ENCODE data around the gene GPHN. TPM values are rescaled to one million over a fixed set of nuclear protein-coding genes. Genes with fewer than 3 reads are reported as not detected.

GPHN gene
- total and polyA plus RNA-seq, 11 donors, result 15.2 to 37.1 (median 30.1) TPM

DNA sequence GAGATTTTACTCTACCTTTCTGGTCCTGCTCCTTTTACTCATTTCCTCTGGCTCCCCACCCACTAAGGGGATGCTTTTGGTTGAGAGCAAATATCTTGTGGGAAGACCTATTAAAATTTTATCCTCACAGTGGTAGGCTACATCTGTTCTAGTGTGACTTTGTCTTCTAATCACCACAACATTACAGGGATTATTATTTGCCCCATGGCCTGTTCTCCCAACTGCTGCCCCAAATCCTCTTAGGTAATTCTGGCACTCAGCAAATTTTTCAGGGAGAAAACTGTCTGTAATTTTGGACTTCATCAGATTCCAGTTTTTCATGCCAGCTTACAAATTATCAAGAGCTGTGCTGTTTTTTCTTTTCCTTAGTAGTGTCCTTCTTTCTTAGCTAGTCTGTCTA lies 172.3 kb downstream of the GPHN start:
- H3K9me3 ChIP-seq, result peaks cover 0 to 65% (median 29%) of the 10 kb centered on the region in 12 donors
- no peak overlapping the region for H3K4me3 ChIP-seq
- no peaks in the 10 kb centered on the region for H3K36me3 ChIP-seq
- no peak for TF ChIP-seq CTCF (IDR thresholded peaks at IDR 0.05)
- no peak for TF ChIP-seq POLR2A (IDR thresholded peaks at IDR 0.05)
- DNase-seq (no peak), ATAC-seq (no peak)
- H3K27me3 ChIP-seq, result no peaks in the 10 kb centered on the region
- no peak overlapping the region for H3K27ac ChIP-seq
- intact Hi-C loops (cut with DNase I), result no loop called here
- H3K4me1 ChIP-seq, result no peaks in the 10 kb centered on the region

GRCh38 chr14:66696326-66696725 lies 188.4 kb downstream of the GPHN start:
- Histone ChIP-seq H3K36me3 (no peaks in the 10 kb centered on the region), H3K4me3 (no peak overlapping the region), H3K4me1 (peaks cover 0 to 5% (median 0%) of the 10 kb centered on the region in 12 donors), H3K27me3 (no peaks in the 10 kb centered on the region), H3K27ac (no peak overlapping the region), H3K9me3 (no peaks in the 10 kb centered on the region)
- intact Hi-C loops (cut with DNase I), result no loop called here
- 88 to 100% (median 96%) methylated on average over 2 of the region's 2 CpGs for WGBS, 4 donors
- ATAC-seq (no peak), DNase-seq (no peak)
- TF ChIP-seq POLR2A (IDR thresholded peaks at IDR 0.05), result no peak
- TF ChIP-seq CTCF (IDR thresholded peaks at IDR 0.05), result no peak

DNA sequence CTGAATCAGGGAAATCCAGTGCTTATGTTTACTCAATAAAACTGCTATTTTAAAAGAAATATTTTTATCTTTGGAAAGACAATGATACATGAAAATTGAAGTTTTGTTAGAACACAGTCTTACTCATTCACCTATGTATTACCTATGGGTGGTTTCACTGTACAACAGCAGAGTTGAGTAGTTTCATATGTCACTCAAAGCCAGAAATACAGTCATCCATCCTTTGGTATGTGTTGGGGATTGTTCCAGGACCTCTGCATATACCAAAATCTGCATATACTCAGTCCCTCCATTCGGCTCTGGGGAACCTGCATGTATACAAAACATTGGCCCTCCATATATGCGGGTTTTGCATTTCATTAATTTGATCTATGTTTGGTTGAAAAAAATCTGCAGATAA lies 190.6 kb downstream of the GPHN start:
- ATAC-seq, result no peak
- WGBS, 4 donors, result 85 to 95% (median 92%) methylated on average over 2 of the region's 2 CpGs
- no peak for DNase-seq
- no peak overlapping the region for H3K4me3 ChIP-seq
- intact Hi-C loops (cut with DNase I), result no loop called here
- H3K4me1 ChIP-seq, result no peaks in the 10 kb centered on the region
- H3K9me3 ChIP-seq, result no peaks in the 10 kb centered on the region
- H3K27me3 ChIP-seq, result no peaks in the 10 kb centered on the region
- H3K27ac ChIP-seq, result no peak overlapping the region
- H3K36me3 ChIP-seq, result no peaks in the 10 kb centered on the region
- no peak for TF ChIP-seq CTCF (IDR thresholded peaks at IDR 0.05)
- TF ChIP-seq POLR2A (IDR thresholded peaks at IDR 0.05), result no peak

DNA sequence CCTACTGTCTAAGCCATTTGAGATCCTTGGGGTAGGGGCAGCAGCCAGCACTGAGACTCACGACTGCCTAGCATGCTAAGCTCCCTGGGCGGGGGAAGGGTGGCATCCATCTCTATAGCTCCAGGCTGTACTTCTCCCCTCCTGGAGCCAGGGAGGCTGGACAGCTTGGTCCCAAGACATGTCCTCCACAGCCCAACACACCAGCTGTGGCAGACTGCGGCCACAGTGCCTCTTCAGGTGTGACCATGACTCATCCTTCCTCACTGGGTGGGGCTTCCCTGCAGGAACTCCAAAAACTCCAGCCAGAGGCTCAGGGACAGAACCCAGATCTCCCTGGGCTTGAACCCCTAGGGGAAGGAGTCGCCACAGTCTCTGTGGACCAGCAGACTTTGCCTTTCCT lies 193.9 kb downstream of the GPHN start:
- no peaks in the 10 kb centered on the region for H3K4me1 ChIP-seq
- peaks cover 0 to 19% (median 7%) of the 10 kb centered on the region in 12 donors for H3K9me3 ChIP-seq
- no peak overlapping the region for H3K27ac ChIP-seq
- TF ChIP-seq POLR2A (IDR thresholded peaks at IDR 0.05) (no peak), CTCF (IDR thresholded peaks at IDR 0.05) (no peak)
- ATAC-seq (no peak), DNase-seq (no peak)
- intact Hi-C loops (cut with DNase I), result no loop called here
- H3K36me3 ChIP-seq, result no peaks in the 10 kb centered on the region
- no peaks in the 10 kb centered on the region for H3K27me3 ChIP-seq
- H3K4me3 ChIP-seq, result no peak overlapping the region
- 91 to 100% (median 96%) methylated on average over 3 to 4 of the region's 4 CpGs for WGBS, 4 donors

Data from heart left ventricle (tissue), 16 donors.